Spinal cord (tissue), 10 donors: Measurements from ENCODE around the gene ZNF239. TPM values are rescaled to one million over a fixed set of nuclear protein-coding genes. Genes with fewer than 3 reads are reported as not detected.
"Not testable (repeated sequence)": the region's sequence is repeated elsewhere in the genome, so short reads cannot be mapped to it uniquely, and the experiment has no call there.

Source experiments
- DNase-seq, 6 donors: peaks; one replicate each; pipeline versions ENCODE4 v3.0.0 to v3.0.0-alpha.2; 2013 to 2015; ENCODE audit warnings: low spot score in 6 of 6, low read depth in 4 of 6
- H3K27ac ChIP-seq: one replicate; pipeline ENCODE4 v1.5.1; 2013; ENCODE audit warnings: low read depth, low read length, control low read depth
- H3K27me3 ChIP-seq: one replicate; pipeline ENCODE4 v1.6.1; 2013; ENCODE audit warnings: low read length; ENCODE audit not compliant: control insufficient read depth, insufficient read depth
- H3K36me3 ChIP-seq: one replicate; pipeline ENCODE4 v1.6.1; 2013; ENCODE audit warnings: low read length; ENCODE audit not compliant: control insufficient read depth, insufficient read depth
- H3K4me1 ChIP-seq: one replicate; pipeline ENCODE4 v1.6.1; 2013; ENCODE audit warnings: low read length; ENCODE audit not compliant: control insufficient read depth, insufficient read depth
- H3K4me3 ChIP-seq: one replicate; pipeline ENCODE4 v1.5.1; 2013; ENCODE audit warnings: low read depth, low read length, control low read depth
- H3K9me3 ChIP-seq: one replicate; pipeline ENCODE4 v1.6.1; 2013; ENCODE audit warnings: low read length; ENCODE audit not compliant: control insufficient read depth, insufficient read depth
- WGBS: methylation state at CpG from one replicate; pipeline ENCODE4 v1.1.5; 2013; ENCODE audit warnings: missing lambda C conversion rate; ENCODE audit not compliant: insufficient coverage; 5-methylcytosine and 5-hydroxymethylcytosine counted together
- polyA plus RNA-seq, 2 donors: library from polyadenylated mRNA; unstranded; fragments of 120-200 nt; gene quantifications; one replicate each; pipeline ENCODE4 v1.2.1, GENCODE V29; 2013; ENCODE audit not compliant: insufficient read length in 2 of 2
- total RNA-seq, 2 donors: library from RNA; depleted of rRNA in 1 of 2; stranded (reverse); fragments of 120-200 nt in 1 of 2; fragments of >200 nt in 1 of 2; gene quantifications; one replicate each; pipeline versions ENCODE4 v1.2.3 to v1.2.4, GENCODE V29; 2013 to 2014
- donor health status: healthy.

ZNF239 gene
- total and polyA plus RNA-seq, 4 donors: 9.8 to 12.0 (median 10.1) TPM

- H3K27ac ChIP-seq: no peak overlapping the region
- WGBS: 89% methylated on average over 5 of the region's 5 CpGs
- no peak for DNase-seq
Observed at GRCh38 chr10:43585046-43585445, 10.6 kb upstream of the ZNF239 start.

GRCh38 chr10:43584051-43584450 is 9.6 kb upstream of the ZNF239 start:
- Histone ChIP-seq H3K9me3 (no peaks in the 10 kb centered on the region), H3K4me3 (no peak overlapping the region), H3K27ac (no peak overlapping the region), H3K27me3 (no peaks in the 10 kb centered on the region), H3K4me1 (no peaks in the 10 kb centered on the region), H3K36me3 (no peaks in the 10 kb centered on the region)
- no peak for DNase-seq
- WGBS: 91% methylated on average over 3 of the region's 4 CpGs

More at GRCh38 chr10:43585046-43585445, 10.6 kb upstream of the ZNF239 start:
- no peaks in the 10 kb centered on the region for H3K9me3 ChIP-seq
- H3K27me3 ChIP-seq: no peaks in the 10 kb centered on the region
- H3K36me3 ChIP-seq: no peaks in the 10 kb centered on the region
- H3K4me1 ChIP-seq: no peaks in the 10 kb centered on the region
- H3K4me3 ChIP-seq: no peak overlapping the region

- no peaks in the 10 kb centered on the region for H3K9me3 ChIP-seq
- H3K4me1 ChIP-seq: peaks cover 6% of the 10 kb centered on the region
- no CpG with 5 or more reads among the region's 5 CpGs for WGBS
- no peak overlapping the region for H3K27ac ChIP-seq
- no peak overlapping the region for H3K4me3 ChIP-seq
- H3K27me3 ChIP-seq: no peaks in the 10 kb centered on the region
- no peaks in the 10 kb centered on the region for H3K36me3 ChIP-seq
- DNase-seq: no peak
Observed at GRCh38 chr10:43576580-43576979, 2.2 kb upstream of the ZNF239 start.

- H3K4me3 ChIP-seq: no peak overlapping the region
- no peaks in the 10 kb centered on the region for H3K27me3 ChIP-seq
- no peak overlapping the region for H3K27ac ChIP-seq
- H3K9me3 ChIP-seq: no peaks in the 10 kb centered on the region
- no peaks in the 10 kb centered on the region for H3K36me3 ChIP-seq
- DNase-seq: no peak
- peaks cover 6% of the 10 kb centered on the region for H3K4me1 ChIP-seq
- 100% methylated on average over 1 of the region's 5 CpGs for WGBS
Observed at GRCh38 chr10:43576062-43576461, 1.6 kb upstream of the ZNF239 start.

- H3K27ac ChIP-seq: no peak overlapping the region
- H3K4me1 ChIP-seq: peaks cover 6% of the 10 kb centered on the region
Observed at GRCh38 chr10:43574906-43575305, 490 bp upstream of the ZNF239 start.

GRCh38 chr10:43573250-43574000 is 991 bp downstream of the ZNF239 start:
- peak overlapping the region; percentile 42 for H3K27ac ChIP-seq
- 13% methylated on average over 10 of the region's 14 CpGs for WGBS
- DNase-seq: peak in 1 of 6 donors; percentile 15

More at GRCh38 chr10:43574906-43575305, 490 bp upstream of the ZNF239 start:
- Histone ChIP-seq H3K9me3 (no peaks in the 10 kb centered on the region), H3K4me3 (peak overlapping the region; percentile 61), H3K27me3 (no peaks in the 10 kb centered on the region), H3K36me3 (peaks cover 3% of the 10 kb centered on the region)
- DNase-seq: no peak
- WGBS: 63% methylated on average over 3 of the region's 8 CpGs

GRCh38 chr10:43570971-43571370 is 3.4 kb downstream of the ZNF239 start:
- H3K4me3 ChIP-seq: no peak overlapping the region
- H3K36me3 ChIP-seq: peaks cover 4% of the 10 kb centered on the region
- DNase-seq: no peak
- H3K9me3 ChIP-seq: no peaks in the 10 kb centered on the region
- H3K27ac ChIP-seq: no peak overlapping the region
- H3K4me1 ChIP-seq: peaks cover 6% of the 10 kb centered on the region
- no CpG with 5 or more reads among the region's 1 CpG for WGBS
- no peaks in the 10 kb centered on the region for H3K27me3 ChIP-seq

More at GRCh38 chr10:43573250-43574000, 991 bp downstream of the ZNF239 start:
- Histone ChIP-seq H3K9me3 (no peaks in the 10 kb centered on the region), H3K4me3 (peak overlapping the region; percentile 61), H3K36me3 (peaks cover 4% of the 10 kb centered on the region), H3K4me1 (peaks cover 6% of the 10 kb centered on the region), H3K27me3 (no peaks in the 10 kb centered on the region)

- Histone ChIP-seq H3K9me3 (no peaks in the 10 kb centered on the region), H3K4me3 (no peak overlapping the region), H3K27ac (no peak overlapping the region), H3K4me1 (peaks cover 6% of the 10 kb centered on the region), H3K36me3 (peaks cover 4% of the 10 kb centered on the region), H3K27me3 (no peaks in the 10 kb centered on the region)
- DNase-seq: no peak
Observed at GRCh38 chr10:43569681-43570080, 4.7 kb downstream of the ZNF239 start.

- WGBS: 100% methylated on average over 2 of the region's 4 CpGs
- H3K36me3 ChIP-seq: peaks cover 4% of the 10 kb centered on the region
- H3K9me3 ChIP-seq: no peaks in the 10 kb centered on the region
- no peak for DNase-seq
- no peaks in the 10 kb centered on the region for H3K27me3 ChIP-seq
- no peaks in the 10 kb centered on the region for H3K4me1 ChIP-seq
- no peak overlapping the region for H3K4me3 ChIP-seq
- H3K27ac ChIP-seq: no peak overlapping the region
Observed at GRCh38 chr10:43557214-43557613, 17.2 kb downstream of the ZNF239 start.

GRCh38 chr10:43543746-43544145 is 30.7 kb downstream of the ZNF239 start:
- not testable (repeated sequence) for H3K27ac ChIP-seq
- 91% methylated on average over 6 of the region's 11 CpGs for WGBS

More at GRCh38 chr10:43543746-43544145, 30.7 kb downstream of the ZNF239 start:
- H3K4me3 ChIP-seq, H3K27me3 ChIP-seq, DNase-seq, H3K9me3 ChIP-seq, H3K36me3 ChIP-seq, H3K4me1 ChIP-seq: not testable (repeated sequence)
